Suppressor macrophage treated with lipopolysaccharide for 1 hour (primary cell): Measurements from ENCODE around the gene EML5.
A peak's percentile ranks its signal among the peaks of the same experiment; 100 is the strongest.

Experiments
- DNase-seq, 3 donors: peaks; one replicate each; pipeline ENCODE4 v3.0.0-alpha.2; 2020 to 2022

EML5 gene

GRCh38 chr14:88698651-88699050 lies 94.1 kb downstream of the EML5 start:
- DNase-seq, result no peak

GRCh38 chr14:88695870-88696269 lies 96.9 kb downstream of the EML5 start:
- DNase-seq, result peak in 1 of 3 donors; percentile 2

GRCh38 chr14:88688386-88688785 lies 104.4 kb downstream of the EML5 start:
- no peak for DNase-seq

- no peak for DNase-seq
Measured at GRCh38 chr14:88683119-88683518, 109.6 kb downstream of the EML5 start.

GRCh38 chr14:88682495-88683114 lies 110.1 kb downstream of the EML5 start:
- DNase-seq, result no peak

GRCh38 chr14:88681755-88682494 lies 110.8 kb downstream of the EML5 start:
- no peak for DNase-seq

GRCh38 chr14:88669346-88669745 lies 123.4 kb downstream of the EML5 start:
- DNase-seq, result no peak

- DNase-seq, result peak; percentile 40 to 58 (median 58)
Measured at GRCh38 chr14:88668448-88669116, 124.2 kb downstream of the EML5 start.

GRCh38 chr14:88667555-88668273 lies 125.0 kb downstream of the EML5 start:
- DNase-seq, result peak; percentile 82 to 88 (median 82)

- no peak for DNase-seq
Measured at GRCh38 chr14:88660056-88660455, 132.7 kb downstream of the EML5 start.

- DNase-seq, result no peak
Measured at GRCh38 chr14:88639221-88639620, 153.5 kb downstream of the EML5 start.

GRCh38 chr14:88632512-88632911 lies 160.2 kb downstream of the EML5 start:
- no peak for DNase-seq

GRCh38 chr14:88631091-88631490 lies 161.7 kb downstream of the EML5 start:
- DNase-seq, result no peak

GRCh38 chr14:88630565-88630964 lies 162.2 kb downstream of the EML5 start:
- DNase-seq, result peak in 1 of 3 donors; percentile 1

GRCh38 chr14:88628462-88628861 lies 164.3 kb downstream of the EML5 start:
- DNase-seq, result no peak

- DNase-seq, result no peak
Measured at GRCh38 chr14:88628033-88628432, 164.7 kb downstream of the EML5 start.

- no peak for DNase-seq
Measured at GRCh38 chr14:88625671-88626070, 167.1 kb downstream of the EML5 start.

GRCh38 chr14:88621100-88621499 lies 171.7 kb downstream of the EML5 start:
- DNase-seq, result no peak

GRCh38 chr14:88618476-88618875 lies 174.3 kb downstream of the EML5 start:
- no peak for DNase-seq

- no peak for DNase-seq
Measured at GRCh38 chr14:88617479-88617878, 175.3 kb downstream of the EML5 start.

GRCh38 chr14:88616697-88617096 lies 176.1 kb downstream of the EML5 start:
- no peak for DNase-seq

- DNase-seq, result no peak
Measured at GRCh38 chr14:88614218-88614907, 178.4 kb downstream of the EML5 start.

- DNase-seq, result peak; percentile 23 to 58 (median 35)
Measured at GRCh38 chr14:88613552-88614010, 179.2 kb downstream of the EML5 start.
